HG03103 (cell line): ENCODE results near the gene PPFIA2.

Experiments used
- ATAC-seq: cut with Tn5 transposase; IDR thresholded peaks from one replicate; pipeline ENCODE4 v1.9.1; 2021; ENCODE audit warnings: low read depth; ENCODE audit not compliant: unreplicated experiment

PPFIA2 gene

DNA sequence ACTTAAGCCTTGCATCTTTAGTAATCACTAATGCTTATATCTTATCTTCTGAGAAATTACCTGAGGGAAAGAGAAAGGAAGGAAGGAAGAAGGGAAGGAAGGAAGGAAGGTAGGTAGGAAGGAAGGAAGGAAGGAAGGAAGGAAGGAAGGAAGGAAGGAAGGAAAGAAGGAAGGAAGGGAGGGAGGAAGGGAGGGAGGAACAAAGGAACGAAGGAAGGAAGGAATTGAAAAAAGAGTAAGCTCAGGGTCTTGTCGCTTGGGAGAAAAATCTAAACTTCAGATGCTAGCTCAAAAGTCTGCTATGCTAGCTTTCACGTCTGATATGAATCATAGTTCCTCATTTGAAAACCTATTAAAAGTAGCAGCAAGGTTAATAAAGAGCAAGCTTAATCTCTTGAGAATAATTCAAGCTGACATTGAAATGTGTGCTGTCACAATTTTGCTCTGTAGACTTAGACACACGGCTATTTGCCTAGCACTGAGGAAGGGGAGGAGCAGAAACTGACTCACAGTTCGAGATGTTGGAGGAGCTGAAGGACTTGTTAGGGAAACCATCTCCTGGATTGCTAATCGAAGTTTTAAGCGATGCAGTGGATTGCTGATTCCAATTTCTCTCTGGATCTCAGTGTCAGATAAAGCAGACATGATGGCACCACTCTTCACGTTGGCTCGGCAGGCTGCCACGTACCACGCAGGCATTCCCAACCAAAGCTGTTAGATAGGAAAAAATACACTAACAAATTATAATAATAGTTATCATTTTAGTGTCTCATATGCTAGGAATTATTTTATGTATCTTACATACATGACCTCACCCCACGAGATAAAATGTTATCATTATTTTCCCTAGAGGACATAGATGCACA, 464.6 kb downstream of the PPFIA2 start:
- no peak for ATAC-seq

DNA sequence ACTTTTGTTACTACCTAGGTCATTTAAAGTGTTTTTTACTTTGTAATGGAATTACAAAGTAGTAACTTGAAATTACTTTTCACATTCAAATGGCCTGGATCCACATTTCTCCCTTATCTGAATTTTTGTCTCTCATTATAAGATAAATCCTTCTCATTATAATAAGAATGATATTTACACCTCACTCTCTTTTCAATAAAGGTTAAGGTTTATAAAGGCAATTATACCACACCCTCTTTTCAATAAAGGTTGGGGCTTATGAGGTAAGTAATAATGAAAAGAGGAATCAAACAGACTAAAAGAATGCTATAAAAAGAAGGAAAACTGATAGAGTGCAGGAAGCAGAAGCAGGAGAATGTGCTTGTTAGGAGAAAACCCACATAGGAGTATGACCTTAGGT, 470.5 kb downstream of the PPFIA2 start:
- ATAC-seq, result no peak

DNA sequence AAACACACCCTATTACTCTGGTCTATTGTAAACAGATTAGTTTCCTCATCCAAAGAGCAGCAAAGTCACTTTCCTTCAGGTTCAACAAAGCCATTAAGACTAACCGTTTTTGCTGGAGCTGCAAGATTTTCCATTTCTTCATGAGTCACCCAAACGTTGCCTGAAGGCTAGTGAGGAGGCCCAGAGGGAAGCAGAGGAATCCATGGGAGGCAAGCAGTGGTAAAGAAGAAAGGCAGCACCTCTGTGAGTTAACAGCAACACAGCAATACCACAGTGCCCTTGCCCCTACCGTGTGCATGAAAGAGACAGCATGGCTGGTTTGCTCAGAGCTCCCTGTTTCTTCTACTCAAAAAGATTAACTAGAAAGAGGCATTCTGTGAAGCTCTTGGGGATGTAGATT, 475.0 kb downstream of the PPFIA2 start:
- no peak for ATAC-seq

DNA sequence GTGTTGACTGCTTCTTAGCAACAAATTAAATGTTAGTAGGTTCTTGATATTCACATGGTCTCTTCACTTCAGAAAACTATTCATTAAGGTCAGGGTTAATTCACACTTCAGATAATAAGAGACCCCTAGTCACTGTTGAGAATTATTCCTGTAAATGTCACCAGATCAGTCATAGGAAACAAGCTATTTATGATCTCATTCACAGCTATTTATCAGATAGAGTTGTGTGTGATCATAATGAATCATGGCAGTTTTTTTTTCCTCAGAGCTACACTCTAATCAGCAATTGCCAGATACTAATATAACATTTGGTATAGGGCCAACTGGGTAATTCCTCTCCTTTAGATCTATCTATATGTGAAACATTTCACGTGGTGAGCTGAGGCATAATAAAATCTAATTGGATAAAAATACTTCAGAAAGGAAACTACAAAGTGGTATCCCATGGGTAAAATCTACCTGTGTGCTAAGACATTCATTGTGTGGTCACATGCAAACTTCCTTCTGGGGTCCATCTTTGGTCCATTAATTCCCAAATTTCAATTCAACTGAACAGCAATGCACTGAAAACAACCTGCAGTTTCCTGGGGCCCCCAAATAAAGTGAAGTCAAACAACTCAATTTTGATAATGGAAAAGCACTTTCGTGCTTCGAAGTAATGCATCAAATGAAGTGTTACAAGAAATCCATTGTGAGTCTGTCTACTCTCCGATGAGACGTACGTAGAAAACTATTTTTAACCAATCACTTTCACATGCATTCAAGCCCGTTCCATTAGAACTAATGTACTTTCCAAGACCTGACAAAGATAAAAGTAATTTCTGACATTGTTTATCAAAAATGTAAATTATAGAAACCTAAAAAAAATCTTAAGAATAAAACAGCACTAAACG, 484.3 kb downstream of the PPFIA2 start:
- no peak for ATAC-seq

DNA sequence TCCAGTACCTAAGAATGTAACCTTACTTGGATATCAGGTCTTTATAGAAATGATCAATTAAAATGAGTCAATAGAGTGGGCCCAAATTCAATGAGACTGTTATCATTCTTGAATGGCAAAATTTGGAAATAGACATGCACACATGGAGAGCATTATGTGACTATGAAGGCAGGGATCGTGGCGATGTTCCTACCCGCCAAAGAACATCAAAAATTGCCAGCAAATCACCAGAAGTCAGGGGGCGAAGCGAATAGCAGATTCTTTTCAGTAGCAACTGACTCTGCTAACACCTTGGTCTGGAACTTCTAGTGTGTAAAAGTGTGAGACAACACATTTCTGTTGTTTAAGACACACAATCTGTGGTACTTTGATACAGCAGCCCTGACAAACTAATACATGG, 488.8 kb downstream of the PPFIA2 start:
- ATAC-seq, result no peak

DNA sequence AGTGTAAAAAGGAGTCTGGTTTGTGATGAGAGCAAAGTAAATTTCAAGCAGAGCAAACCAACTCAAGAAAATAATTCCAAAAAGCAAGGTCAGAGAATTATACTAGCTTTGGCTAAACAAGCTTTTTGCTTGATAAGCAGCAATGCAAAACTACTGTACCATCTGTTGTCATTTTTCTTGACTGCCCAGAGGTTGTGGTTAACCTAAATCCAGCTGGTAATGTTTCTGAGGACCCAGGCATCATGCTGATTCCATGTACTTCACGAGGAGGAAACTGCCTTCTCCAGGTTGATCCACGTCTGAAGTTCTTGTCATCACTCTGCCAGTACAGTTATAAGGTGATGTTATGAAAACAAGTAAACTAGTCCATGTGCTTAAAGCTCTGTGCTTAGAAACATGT, 496.1 kb downstream of the PPFIA2 start:
- no peak for ATAC-seq

DNA sequence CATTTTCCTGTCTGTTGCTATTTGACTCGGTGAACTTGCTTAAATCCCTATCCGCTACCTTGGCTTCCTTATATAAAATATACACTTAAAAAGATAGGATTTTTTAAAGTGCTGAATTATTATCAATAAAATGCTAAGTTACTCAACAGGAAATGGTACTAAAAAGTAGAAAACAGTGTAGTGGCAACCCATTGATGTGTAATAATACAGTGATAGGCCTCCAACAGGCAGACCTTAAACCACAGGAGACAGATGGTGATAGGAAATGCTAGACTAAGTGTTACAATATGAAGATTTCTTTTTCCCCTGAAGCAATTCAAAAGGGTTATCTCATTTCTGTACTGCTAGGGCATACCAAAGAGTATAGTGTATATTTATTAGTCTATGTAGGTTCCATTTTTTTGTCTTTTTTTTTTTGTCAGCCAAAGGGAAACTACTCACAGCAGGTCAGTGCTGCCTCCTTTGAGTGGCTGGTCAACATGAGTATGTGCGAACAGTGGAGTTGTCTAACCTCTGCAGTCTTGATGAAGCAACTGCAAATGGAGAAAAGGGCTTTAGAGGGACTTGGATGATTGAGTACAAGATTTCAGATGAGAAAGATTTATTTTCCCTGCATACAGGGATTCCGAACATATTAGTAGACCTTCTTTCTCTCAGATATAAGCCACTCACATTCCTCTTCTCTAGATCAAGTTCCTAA, 497.5 kb downstream of the PPFIA2 start:
- no peak for ATAC-seq

DNA sequence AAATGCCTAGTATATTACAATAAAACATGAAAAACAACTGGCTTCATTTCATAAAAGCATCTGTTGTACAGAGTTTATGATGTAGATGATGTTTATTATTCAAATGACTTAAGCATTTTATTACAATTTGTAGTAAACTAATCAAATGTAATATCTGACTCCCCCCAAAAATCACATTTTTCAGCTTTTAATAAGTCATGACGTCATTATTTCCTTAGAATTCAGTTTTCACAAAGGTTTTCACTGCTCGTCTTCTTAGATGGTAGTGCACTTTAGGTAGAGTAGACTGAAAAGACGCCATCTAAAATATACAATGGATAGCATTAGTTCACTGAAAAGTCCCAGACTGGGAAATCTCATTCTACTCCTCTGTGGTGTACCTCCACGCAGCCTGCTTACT, 499.8 kb downstream of the PPFIA2 start:
- no peak for ATAC-seq

DNA sequence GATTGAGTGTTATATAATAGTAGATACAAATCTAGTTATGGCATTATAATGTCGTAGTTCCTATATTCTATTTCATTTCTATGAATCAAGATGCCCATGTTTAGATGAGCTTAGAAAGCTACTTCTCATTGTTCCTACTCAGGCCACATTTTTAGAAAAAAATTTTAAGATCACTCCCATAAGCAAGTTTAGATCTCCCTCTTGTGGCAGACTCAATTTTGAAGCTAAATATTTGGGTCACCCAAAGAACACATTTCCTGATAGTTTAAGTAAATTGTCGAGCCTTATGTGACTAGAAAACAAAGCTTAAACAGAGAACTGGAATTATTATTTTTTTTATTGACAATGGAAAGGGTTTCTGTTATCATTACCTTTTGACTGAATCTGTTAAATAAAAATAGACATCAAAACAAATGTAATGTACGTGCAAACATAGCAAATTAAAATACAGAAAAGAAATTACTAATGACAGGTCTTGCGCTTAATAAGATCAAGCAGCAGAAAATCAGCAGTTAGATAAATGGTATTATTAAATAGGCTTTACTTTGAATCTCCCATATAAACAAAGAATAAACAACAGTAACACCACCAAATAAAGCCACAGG, 501.1 kb downstream of the PPFIA2 start:
- no peak for ATAC-seq

DNA sequence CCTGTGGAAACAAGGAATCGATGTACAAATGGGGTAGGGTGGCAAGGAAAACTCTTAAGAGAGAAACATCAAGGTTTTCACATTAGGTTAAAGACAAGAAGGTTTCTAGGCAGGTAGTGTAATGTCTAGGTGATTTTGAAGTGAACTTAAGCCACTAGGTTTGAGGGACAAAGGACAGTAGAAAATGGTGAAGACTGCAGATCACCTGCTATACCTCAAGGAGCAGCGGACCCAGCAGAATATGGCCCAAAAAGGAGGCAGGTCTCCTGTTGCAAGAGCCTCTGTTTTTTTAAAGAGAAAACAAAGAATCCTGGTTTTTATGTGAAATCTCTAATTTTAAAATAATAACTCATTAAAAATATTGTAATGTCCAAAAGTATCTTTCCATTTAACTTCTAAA, 503.2 kb downstream of the PPFIA2 start:
- ATAC-seq, result no peak

DNA sequence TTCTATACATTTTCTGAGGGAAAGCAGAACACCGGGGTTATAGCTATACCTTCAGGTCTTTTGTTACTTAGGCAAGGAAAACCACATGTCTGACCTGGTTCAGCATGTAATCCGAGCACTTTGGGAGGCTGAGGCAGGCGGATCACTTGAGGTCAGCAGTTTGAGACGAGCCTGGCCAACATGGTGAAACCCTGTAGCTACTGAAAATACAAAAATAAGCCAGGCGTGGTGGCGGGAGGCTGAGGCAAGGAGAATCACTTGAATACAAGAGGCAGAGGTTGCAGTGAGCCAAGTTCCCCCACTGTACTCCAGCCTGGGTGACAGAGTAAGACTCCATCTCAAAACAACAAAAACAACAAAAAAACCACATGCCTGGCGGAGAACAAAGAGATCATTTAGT, 503.7 kb downstream of the PPFIA2 start:
- ATAC-seq, result no peak

DNA sequence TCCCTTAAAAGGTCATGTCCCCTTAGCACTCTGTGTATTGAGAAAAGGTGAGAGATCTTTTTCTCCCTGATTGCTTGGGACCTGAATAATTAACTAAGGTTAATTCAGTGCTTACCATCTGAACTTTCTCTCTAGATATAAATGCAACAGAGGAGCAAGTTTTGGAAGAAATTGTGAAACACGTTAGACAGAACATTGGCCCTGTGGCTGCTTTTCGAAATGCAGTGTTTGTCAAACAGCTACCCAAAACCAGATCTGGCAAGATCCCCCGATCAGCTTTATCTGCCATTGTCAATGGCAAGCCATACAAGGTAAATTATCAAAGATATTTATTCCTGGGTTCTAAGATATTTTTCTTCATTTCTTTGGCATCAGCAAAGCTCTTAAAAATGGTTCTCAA, 505.8 kb downstream of the PPFIA2 start:
- ATAC-seq, result no peak

DNA sequence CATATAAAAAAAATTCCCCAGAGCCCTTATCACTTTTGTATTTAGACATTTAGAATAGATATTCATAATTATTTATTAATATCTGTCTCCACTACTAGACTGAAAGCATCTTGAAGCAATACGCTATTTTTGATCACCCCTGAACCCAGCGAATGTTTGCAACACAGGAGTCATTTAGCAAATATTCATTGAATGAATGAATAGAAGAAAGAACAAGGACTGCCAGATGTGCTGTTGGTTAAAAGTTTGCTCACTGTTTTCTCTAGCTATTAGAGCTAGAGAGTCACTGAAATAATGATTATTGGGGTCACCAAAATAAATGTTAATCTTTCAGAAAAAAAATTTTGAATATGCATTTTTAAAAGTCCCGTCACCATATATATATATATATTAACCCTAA, 506.9 kb downstream of the PPFIA2 start:
- no peak for ATAC-seq

DNA sequence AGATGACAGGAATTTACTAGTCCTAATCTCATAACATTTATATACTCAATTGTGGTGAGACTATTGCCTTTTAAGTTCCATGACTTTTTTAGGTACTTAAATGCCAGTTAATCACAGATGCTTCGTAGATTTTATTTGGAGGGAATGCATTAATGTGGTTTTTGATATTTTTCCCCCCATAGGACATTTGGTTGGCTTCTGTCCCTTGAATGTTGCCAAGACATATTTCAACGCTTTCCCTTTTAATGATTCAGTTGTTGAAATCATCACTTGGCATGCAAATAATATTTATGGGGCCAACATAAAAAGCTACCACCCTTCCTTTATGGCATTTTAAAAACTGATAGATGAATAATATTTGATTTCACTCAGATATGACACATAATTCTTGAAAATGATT, 509.2 kb downstream of the PPFIA2 start:
- no peak for ATAC-seq

DNA sequence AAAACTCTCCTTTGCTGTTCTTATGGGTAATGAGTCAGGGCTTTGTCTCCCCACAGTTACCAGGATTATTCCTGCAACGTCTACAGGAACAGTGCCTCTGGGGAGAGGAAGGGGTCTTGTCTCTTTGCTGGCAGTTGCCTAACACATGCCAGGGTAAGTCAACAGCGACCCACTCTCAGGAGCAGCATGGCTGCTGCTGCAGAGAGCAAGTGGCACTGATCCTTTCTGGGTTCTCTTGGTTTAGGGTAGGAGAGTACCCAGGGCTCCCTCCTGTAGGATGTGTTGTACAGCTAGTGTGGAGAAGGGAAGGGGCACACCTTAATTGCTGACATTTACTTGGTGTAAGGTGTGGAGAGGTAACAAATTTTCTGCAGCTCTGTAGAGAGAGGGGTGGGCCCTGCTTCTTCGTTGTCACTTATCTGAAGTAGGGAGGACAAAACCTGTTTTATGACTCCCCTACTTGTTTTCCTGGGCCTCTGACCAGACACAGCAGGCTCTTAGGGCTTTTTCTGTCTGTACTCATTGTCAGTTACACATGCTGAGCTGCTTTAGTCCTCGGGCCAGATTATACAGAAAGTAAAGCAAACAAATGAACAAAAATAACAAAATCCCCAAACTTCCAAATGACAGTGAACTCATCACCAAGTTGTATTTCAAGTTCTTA, 513.1 kb downstream of the PPFIA2 start:
- ATAC-seq, result no peak

DNA sequence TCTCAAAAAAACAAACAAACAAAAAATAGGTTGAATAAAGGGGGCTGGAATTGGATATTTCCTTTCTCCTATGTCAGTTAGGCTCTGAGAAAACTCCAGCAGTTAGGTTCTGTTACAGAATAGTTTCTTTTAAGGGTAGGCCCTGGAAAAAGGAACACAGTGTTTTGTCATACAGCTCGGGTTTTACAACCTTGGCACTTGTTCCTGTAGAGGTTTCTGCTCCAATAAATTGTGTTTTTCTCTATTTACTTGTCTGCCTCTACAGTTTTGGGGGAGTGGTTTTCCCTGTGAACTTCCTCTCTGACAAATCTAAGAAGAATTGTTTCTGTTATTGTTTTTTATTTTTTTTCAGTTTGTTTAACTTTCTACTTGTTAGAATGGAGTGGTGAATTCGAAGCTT, 513.7 kb downstream of the PPFIA2 start:
- no peak for ATAC-seq

DNA sequence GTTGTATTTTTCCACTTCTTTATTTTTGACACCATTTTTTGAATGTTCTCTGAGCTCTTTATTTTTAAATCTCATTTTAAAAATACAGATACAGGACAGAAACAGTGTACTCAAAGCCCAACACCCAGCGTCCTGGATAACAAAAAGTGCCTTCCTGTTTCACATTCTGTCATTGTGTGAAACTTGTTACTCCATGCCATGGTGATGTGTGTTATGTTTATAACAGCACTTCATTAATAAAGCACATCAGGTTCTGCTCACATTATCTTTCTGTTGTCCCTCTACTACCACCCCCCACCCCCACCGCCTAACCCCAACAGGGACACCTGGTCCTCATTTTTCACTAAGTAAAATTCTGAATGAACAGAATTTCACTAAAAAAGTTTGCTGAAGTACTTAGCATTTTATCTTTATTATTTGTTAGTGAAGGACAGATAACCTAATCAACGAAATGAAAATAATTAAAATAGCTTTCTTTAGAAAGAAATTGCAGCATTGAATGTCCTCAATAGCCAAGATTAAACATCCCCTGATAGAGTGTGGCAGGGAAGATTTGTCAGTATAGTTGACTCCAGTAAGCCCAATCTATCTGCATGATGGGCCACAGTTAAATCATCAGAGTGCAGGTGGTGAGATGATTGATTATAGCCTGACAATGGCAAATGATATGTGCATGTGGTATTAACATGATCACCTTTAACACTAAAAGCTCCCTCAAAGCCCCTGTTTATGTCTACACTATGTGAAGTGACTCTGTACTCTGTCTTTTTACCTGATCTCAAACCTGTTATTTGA, 527.4 kb downstream of the PPFIA2 start:
- ATAC-seq, result no peak

DNA sequence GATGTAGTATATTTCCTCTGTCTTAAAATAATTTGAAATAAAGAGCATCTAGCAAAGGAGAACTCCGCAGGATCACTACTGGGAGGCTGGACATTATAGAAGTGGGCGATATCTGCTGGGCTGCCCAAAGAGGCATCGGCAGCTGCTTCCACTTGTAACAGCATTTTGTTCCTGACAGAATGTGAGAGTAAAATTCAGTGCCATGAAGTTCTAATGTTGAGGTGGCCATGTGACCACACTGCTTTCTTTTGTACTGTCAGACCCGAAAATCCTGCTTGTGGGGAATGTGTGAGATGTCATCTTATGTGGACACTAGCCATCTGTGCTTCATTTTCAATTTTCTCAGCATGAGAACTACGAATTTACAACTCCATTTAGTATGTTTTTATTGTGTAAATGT, 529.4 kb downstream of the PPFIA2 start:
- no peak for ATAC-seq

DNA sequence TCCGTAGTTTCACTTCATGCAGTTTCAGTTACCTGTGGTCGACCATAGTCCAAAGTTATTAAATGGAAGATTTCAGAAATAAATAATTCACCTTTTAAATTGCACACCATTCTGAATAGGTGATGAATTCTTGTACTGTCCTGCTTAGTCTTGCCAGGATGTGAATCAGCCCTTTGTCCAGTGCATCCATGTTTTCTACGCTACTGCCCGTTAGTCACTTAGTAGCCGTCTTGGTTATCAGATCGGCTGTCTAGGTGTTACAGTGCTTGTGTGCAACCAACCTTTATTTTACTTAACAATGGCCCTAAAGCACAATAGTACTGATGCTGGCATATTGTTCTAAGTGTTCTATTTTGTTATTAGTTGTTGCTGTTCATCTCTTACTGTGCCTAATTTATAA, 534.5 kb downstream of the PPFIA2 start:
- ATAC-seq, result no peak
